IMR-90 (cell line): ENCODE results near the gene PKD1L1. TPM values are rescaled to one million over a fixed set of nuclear protein-coding genes. Genes with fewer than 3 reads are reported as not detected.
A peak's percentile ranks its signal among the peaks of the same experiment; 100 is the strongest.

Source experiments
- ATAC-seq: fragments of 200-7000 bp; cut with Tn5 transposase; 2 replicates; pipeline ENCODE4 v1.9.1; 2020; ENCODE audit warnings: low read depth, mild to moderate bottlenecking, moderate library complexity
- BruUV-seq: library from RNA; stranded (reverse); fragments of 400-500 nt; replicated peaks from 2 replicates; lab custom pipeline; 2021; lab: Mats Ljungman, UMichigan
- CTCF ChIA-PET: fragments of 300-600 bp; formaldehyde crosslinking; extraction: SDS; loops from one replicate; lab custom pipeline; 2021; ENCODE audit warnings: antibody characterized with exemption; lab: Yijun Ruan, JAX
- POLR2A ChIA-PET: fragments of 300-600 bp; sonication (Branson Sonifier 250); formaldehyde crosslinking; loops from one replicate; lab custom pipeline; 2022; ENCODE audit warnings: antibody characterized with exemption; ENCODE audit not compliant: unreplicated experiment; lab: Charles Lee
- DNase-seq: peaks from one replicate; pipeline ENCODE4 v3.0.0; 2013
- H2AFZ ChIP-seq: replicated peaks from 2 replicates; pipeline ENCODE3; 2013; ENCODE audit warnings: low read length, mild to moderate bottlenecking; ENCODE audit not compliant: poor library complexity
- H2AK5ac ChIP-seq: 2 replicates; pipeline ENCODE4 v1.6.1; 2013; ENCODE audit warnings: low read depth, low read length, inconsistent platforms
- H2AK9ac ChIP-seq: replicated peaks from 2 replicates; pipeline ENCODE3; 2013; ENCODE audit warnings: mild to moderate bottlenecking, low read depth, low read length, moderate library complexity; ENCODE audit not compliant: poor library complexity
- H2BK120ac ChIP-seq: 2 replicates; pipeline ENCODE4 v1.6.1; 2013; ENCODE audit warnings: low read depth, low read length, inconsistent platforms
- H2BK15ac ChIP-seq: 3 replicates; pipeline ENCODE4 v1.6.1; 2013; ENCODE audit warnings: low read depth, low read length, inconsistent platforms
- H2BK20ac ChIP-seq: 2 replicates; pipeline ENCODE4 v1.6.1; 2013; ENCODE audit warnings: low read depth, mild to moderate bottlenecking, inconsistent platforms, low read length, moderate library complexity
- H2BK5ac ChIP-seq: 2 replicates; pipeline ENCODE4 v1.6.1; 2013; ENCODE audit warnings: mild to moderate bottlenecking, low read depth, low read length, inconsistent platforms; ENCODE audit not compliant: poor library complexity, severe bottlenecking
- H3K14ac ChIP-seq: replicated peaks from 2 replicates; pipeline ENCODE4 v1.6.1; 2013; ENCODE audit warnings: low read depth, low read length, inconsistent platforms
- H3K18ac ChIP-seq: 2 replicates; pipeline ENCODE4 v1.6.1; 2013; ENCODE audit warnings: low read depth, low read length, control low read depth
- H3K23ac ChIP-seq: 2 replicates; pipeline ENCODE4 v1.6.1; 2013; ENCODE audit warnings: low read depth, low read length, inconsistent platforms
- H3K27ac ChIP-seq: 2 replicates; pipeline ENCODE4 v1.5.1; 2013; ENCODE audit warnings: mild to moderate bottlenecking, control low read depth, low read length; ENCODE audit not compliant: insufficient read depth
- H3K27me3 ChIP-seq: 2 replicates; pipeline ENCODE4 v1.6.1; 2013; ENCODE audit warnings: low read length; ENCODE audit not compliant: control insufficient read depth, insufficient read depth
- H3K36me3 ChIP-seq: 2 replicates; pipeline ENCODE4 v1.6.1; 2013; ENCODE audit warnings: low read length, mixed read lengths; ENCODE audit not compliant: control insufficient read depth, insufficient read depth
- H3K4ac ChIP-seq: 2 replicates; pipeline ENCODE4 v1.6.1; 2013; ENCODE audit warnings: low read depth, low read length, inconsistent platforms
- H3K4me1 ChIP-seq: 2 replicates; pipeline ENCODE4 v1.6.1; 2013; ENCODE audit warnings: low read length, mixed read lengths; ENCODE audit not compliant: control insufficient read depth, insufficient read depth
- H3K4me2 ChIP-seq: 2 replicates; pipeline ENCODE4 v1.6.1; 2013; ENCODE audit warnings: low read depth, mild to moderate bottlenecking, control low read depth, low read length, moderate library complexity
- H3K4me3 ChIP-seq: 2 replicates; pipeline ENCODE4 v1.5.1; 2013; ENCODE audit warnings: low read depth, mild to moderate bottlenecking, control low read depth, low read length, moderate library complexity; ENCODE audit not compliant: insufficient read depth
- H3K56ac ChIP-seq: 2 replicates; pipeline ENCODE4 v1.6.1; 2013; ENCODE audit warnings: low read length, inconsistent platforms; ENCODE audit not compliant: insufficient read depth; ENCODE audit errors: extremely low read depth
- H3K79me1 ChIP-seq, 2 experiments: 2 replicates each; pipeline ENCODE4 v1.6.1; 2013; ENCODE audit warnings: low read length in 2 of 2, inconsistent platforms in 1 of 2, low read depth in 1 of 2
- H3K9ac ChIP-seq: 2 replicates; pipeline ENCODE4 v1.6.1; 2013; ENCODE audit warnings: low read depth, low read length, control low read depth
- H3K9me1 ChIP-seq: 2 replicates; pipeline ENCODE4 v1.6.1; 2013; ENCODE audit warnings: low read length, inconsistent platforms; ENCODE audit not compliant: insufficient read depth
- H3K9me3 ChIP-seq: 2 replicates; pipeline ENCODE4 v1.6.1; 2013; ENCODE audit warnings: low read length; ENCODE audit not compliant: control insufficient read depth, insufficient read depth
- H4K20me1 ChIP-seq: 2 replicates; pipeline ENCODE4 v1.6.1; 2013; ENCODE audit warnings: low read length, inconsistent platforms; ENCODE audit not compliant: insufficient read depth
- H4K5ac ChIP-seq: 2 replicates; pipeline ENCODE4 v1.6.1; 2013; ENCODE audit warnings: mild to moderate bottlenecking, low read depth, low read length, control low read depth
- H4K8ac ChIP-seq, 2 experiments: 2 replicates each; pipeline ENCODE4 v1.6.1; 2013; ENCODE audit warnings: low read depth in 2 of 2, low read length in 2 of 2, control low read depth in 1 of 2, inconsistent platforms in 1 of 2
- H4K91ac ChIP-seq: 2 replicates; pipeline ENCODE4 v1.6.1; 2013; ENCODE audit warnings: low read depth, low read length, inconsistent platforms; ENCODE audit not compliant: insufficient read depth
- BHLHE40 ChIP-seq: fragments of 150-350 bp; IDR thresholded peaks from 2 replicates; pipeline ENCODE4 v1.6.1; 2016; ENCODE audit warnings: mild to moderate bottlenecking, low read depth, low read length
- ELK1 ChIP-seq: fragments of 150-350 bp; IDR thresholded peaks from 2 replicates; pipeline ENCODE4 v1.6.1; 2016; ENCODE audit warnings: low read depth, mild to moderate bottlenecking, low read length, moderate library complexity, borderline replicate concordance
- NFE2L2 ChIP-seq: fragments of 150-350 bp; IDR thresholded peaks from 2 replicates; pipeline ENCODE4 v1.6.1; 2016; ENCODE audit warnings: low read depth, mild to moderate bottlenecking, low read length
- WGBS, 2 experiments: methylation state at CpG; one replicate each; pipeline versions ENCODE4 v1.1.5 to v1.1.7; 2013; ENCODE audit warnings: missing lambda C conversion rate in 2 of 2; ENCODE audit not compliant: insufficient read length in 1 of 2; ENCODE audit errors: extremely low coverage in 2 of 2; 5-methylcytosine and 5-hydroxymethylcytosine counted together
- dilution Hi-C: fragments of 300-500 bp; cut with HindIII; formaldehyde crosslinking; loops from one replicate; pipeline ENCODE4 v1.14.3; 2018; ENCODE audit warnings: low sequenced_read_pairs; ENCODE audit not compliant: unreplicated experiment
- in situ Hi-C: fragments of 300-500 bp; cut with MboI; formaldehyde crosslinking; loops from 3 replicates; pipeline ENCODE4 v1.14.3; 2019; ENCODE audit warnings: low sequenced_read_pairs, inconsistent platforms, mixed read lengths
- intact Hi-C: fragments of 100-400 bp; cut with micrococcal nuclease; formaldehyde crosslinking; loops from 2 replicates; pipeline ENCODE4 v1.10.0; 2022
- polyA plus RNA-seq, 3 experiments: library from polyadenylated mRNA; depleted of rRNA; stranded (reverse); fragments of >200 nt; gene quantifications; 2 replicates each; pipeline ENCODE4 v1.2.3, GENCODE V29; 2012; ENCODE audit warnings: low replicate concordance in 1 of 3
- total RNA-seq: library from RNA; depleted of rRNA; stranded (reverse); fragments of >200 nt; gene quantifications from 2 replicates; pipeline ENCODE4 v1.2.3, GENCODE V29; 2012
- TF ChIP-seq, protein P1 (sequence below): fragments of 150-350 bp; IDR thresholded peaks from 2 replicates; pipeline ENCODE4 v1.6.1; 2017; ENCODE audit warnings: mild to moderate bottlenecking, antibody characterized with exemption, low read length, low read depth

Gene PKD1L1
- total and polyA plus RNA-seq, 2 of the 4 experiments (the other 2 are of a cell fraction), result under 0.01 to 0.15 TPM

- DNase-seq (no peak), ATAC-seq (no peak)
- Histone ChIP-seq H2BK15ac (peak overlapping the region; percentile 55; the same call in 1 of the 3 replicates), H3K4me1 (peaks cover 9% of the 10 kb centered on the region), H2BK5ac (peak overlapping the region; percentile 8), H3K14ac (0 out of 2 replicates have a peak overlapping the region, but pooled peaks have one; percentile 51), H3K9me1 (peaks cover 8% of the 10 kb centered on the region), H3K4ac (peak overlapping the region; percentile 14), H2AK9ac (no peak overlapping the region), H3K9me3 (no peaks in the 10 kb centered on the region), H3K36me3 (no peaks in the 10 kb centered on the region), H3K9ac (no peak overlapping the region), H3K79me1 (no peaks in the 10 kb centered on the region), H3K27me3 (no peaks in the 10 kb centered on the region), H2AFZ (no peak overlapping the region), H3K27ac (no peak overlapping the region), H2BK120ac (peak overlapping the region; percentile 25), H4K91ac (peak overlapping the region; percentile 65), H4K8ac (no peak overlapping the region; a peak in 1 of 4 replicates), H3K4me2 (no peak overlapping the region), H4K20me1 (no peaks in the 10 kb centered on the region), H3K4me3 (no peak overlapping the region), H3K56ac (no peak overlapping the region), H2AK5ac (peak overlapping the region; percentile 30), H3K18ac (0 out of 2 replicates have a peak overlapping the region, but pooled peaks have one; percentile 40), H3K23ac (no peak overlapping the region), H2BK20ac (peak overlapping the region; percentile 55), H4K5ac (peak overlapping the region; percentile 50; the same call in 1 of the 2 replicates)
- CTCF ChIA-PET, result interaction anchor here (0.5 to 0.8 kb wide), 2 partner anchors 40 to 52 kb away, joined by 3 to 4 read pairs; no protein-coding TSS in a partner anchor
- POLR2A ChIA-PET, result no interaction called here
- dilution Hi-C loops (no loop called here), in situ Hi-C loops (no loop called here), intact Hi-C loops (no loop called here)
- TF ChIP-seq, protein P1, sequence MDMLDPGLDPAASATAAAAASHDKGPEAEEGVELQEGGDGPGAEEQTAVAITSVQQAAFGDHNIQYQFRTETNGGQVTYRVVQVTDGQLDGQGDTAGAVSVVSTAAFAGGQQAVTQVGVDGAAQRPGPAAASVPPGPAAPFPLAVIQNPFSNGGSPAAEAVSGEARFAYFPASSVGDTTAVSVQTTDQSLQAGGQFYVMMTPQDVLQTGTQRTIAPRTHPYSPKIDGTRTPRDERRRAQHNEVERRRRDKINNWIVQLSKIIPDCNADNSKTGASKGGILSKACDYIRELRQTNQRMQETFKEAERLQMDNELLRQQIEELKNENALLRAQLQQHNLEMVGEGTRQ, result no peak
- TF ChIP-seq BHLHE40, result no peak
- TF ChIP-seq NFE2L2, result no peak
- no peak for TF ChIP-seq ELK1
- no TSS peak for BruUV-seq
- 96% methylated on average over 5 of the region's 7 CpGs; no CpG with 5 or more reads in 1 of the 2 experiments for WGBS, 2 experiments
Measured at GRCh38 chr7:47779341-47779771, 168.9 kb downstream of the PKD1L1 start.
